Chondrocyte (in vitro differentiated cells): ENCODE measurements around the gene ABL2. TPM values are rescaled to one million over a fixed set of nuclear protein-coding genes. Genes with fewer than 3 reads are reported as not detected.

Experiments used
- DNase-seq: peaks from one replicate; pipeline ENCODE4 v3.0.0; 2021; ENCODE audit warnings: mixed read lengths, low spot score
- H3K27ac Mint-ChIP-seq: one replicate; pipeline ENCODE4 v1.8.0; 2021; ENCODE audit warnings: mild to moderate bottlenecking, moderate library complexity, mixed read lengths; ENCODE audit not compliant: unreplicated experiment
- H3K27me3 Mint-ChIP-seq: 2 replicates; pipeline ENCODE4 v1.8.0; 2021; ENCODE audit warnings: low read depth, mixed read lengths
- H3K36me3 Mint-ChIP-seq: 2 replicates; pipeline ENCODE4 v1.8.0; 2021; ENCODE audit warnings: low read depth, mixed read lengths
- H3K4me1 Mint-ChIP-seq: 2 replicates; pipeline ENCODE4 v1.8.0; 2021; ENCODE audit warnings: low read depth, mild to moderate bottlenecking, mixed read lengths
- H3K4me3 Mint-ChIP-seq: one replicate; pipeline ENCODE4 v1.8.0; 2021; ENCODE audit warnings: mild to moderate bottlenecking, moderate library complexity, mixed read lengths; ENCODE audit not compliant: unreplicated experiment
- H3K9me3 Mint-ChIP-seq: 2 replicates; pipeline ENCODE4 v1.8.0; 2021; ENCODE audit warnings: low read depth, mixed read lengths
- total RNA-seq: library from RNA; stranded (reverse); gene quantifications from 3 replicates; pipeline ENCODE4 v1.2.1, GENCODE V29; 2021
- TF ChIP-seq, protein P1 (sequence below): fragments of 200-600 bp; sonication (generic); IDR thresholded peaks from 2 replicates; pipeline ENCODE4 v1.5.0; 2021; ENCODE audit warnings: antibody characterized with exemption, mild to moderate bottlenecking, moderate library complexity

Gene ABL2
- total RNA-seq, 1 donor from 2014 or later = 23.1 TPM

DNA sequence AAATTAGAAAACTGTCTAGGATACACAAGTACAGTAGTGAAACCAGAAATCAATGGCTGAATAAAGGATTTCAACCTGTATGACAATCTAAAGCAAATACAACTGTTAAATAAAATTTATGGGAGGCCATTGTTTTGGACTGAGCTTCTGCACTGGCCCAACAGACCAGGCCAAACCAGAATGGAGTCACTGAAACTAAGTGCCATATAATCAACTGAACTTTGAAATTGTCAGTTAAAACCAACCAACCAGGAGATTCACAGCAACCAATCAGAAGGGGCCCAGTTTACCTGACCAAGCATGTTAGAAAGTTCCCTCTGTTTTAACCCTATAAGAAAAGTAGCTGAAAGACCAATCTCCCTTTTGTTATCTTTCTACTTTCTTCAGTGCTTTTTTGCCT, 33.6 kb upstream of the ABL2 start:
- no peak for DNase-seq
- Mint-ChIP-seq H3K27me3 (no peaks in the 10 kb centered on the region), H3K4me3 (no peak overlapping the region), H3K4me1 (peaks cover 17% of the 10 kb centered on the region), H3K27ac (no peak overlapping the region), H3K9me3 (no peaks in the 10 kb centered on the region), H3K36me3 (no peaks in the 10 kb centered on the region)
- TF ChIP-seq, protein P1, sequence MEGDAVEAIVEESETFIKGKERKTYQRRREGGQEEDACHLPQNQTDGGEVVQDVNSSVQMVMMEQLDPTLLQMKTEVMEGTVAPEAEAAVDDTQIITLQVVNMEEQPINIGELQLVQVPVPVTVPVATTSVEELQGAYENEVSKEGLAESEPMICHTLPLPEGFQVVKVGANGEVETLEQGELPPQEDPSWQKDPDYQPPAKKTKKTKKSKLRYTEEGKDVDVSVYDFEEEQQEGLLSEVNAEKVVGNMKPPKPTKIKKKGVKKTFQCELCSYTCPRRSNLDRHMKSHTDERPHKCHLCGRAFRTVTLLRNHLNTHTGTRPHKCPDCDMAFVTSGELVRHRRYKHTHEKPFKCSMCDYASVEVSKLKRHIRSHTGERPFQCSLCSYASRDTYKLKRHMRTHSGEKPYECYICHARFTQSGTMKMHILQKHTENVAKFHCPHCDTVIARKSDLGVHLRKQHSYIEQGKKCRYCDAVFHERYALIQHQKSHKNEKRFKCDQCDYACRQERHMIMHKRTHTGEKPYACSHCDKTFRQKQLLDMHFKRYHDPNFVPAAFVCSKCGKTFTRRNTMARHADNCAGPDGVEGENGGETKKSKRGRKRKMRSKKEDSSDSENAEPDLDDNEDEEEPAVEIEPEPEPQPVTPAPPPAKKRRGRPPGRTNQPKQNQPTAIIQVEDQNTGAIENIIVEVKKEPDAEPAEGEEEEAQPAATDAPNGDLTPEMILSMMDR = no peak

DNA sequence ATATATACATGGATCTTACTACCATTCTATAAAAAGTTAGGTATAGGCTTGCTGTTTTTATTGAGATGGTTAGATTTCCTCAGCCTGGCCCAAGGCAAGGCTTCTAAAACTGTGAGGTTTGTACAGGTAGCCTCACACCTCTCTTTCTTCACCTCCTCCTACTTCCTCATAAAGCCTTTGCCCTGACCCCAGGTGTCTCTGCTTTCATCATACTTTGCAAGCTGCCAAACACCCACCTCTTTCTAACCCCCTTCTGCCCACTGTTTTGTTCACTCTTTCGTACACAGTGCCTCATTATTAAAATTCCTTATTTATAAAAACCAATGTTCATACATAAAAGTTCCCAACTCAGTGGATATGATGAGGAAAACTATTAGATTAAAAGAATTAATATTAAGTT, 32.7 kb upstream of the ABL2 start:
- DNase-seq = no peak
- Mint-ChIP-seq H3K27ac (no peak overlapping the region), H3K27me3 (no peaks in the 10 kb centered on the region), H3K36me3 (no peaks in the 10 kb centered on the region), H3K4me3 (no peak overlapping the region), H3K4me1 (peaks cover 17% of the 10 kb centered on the region), H3K9me3 (no peaks in the 10 kb centered on the region)
- TF ChIP-seq, protein P1 = no peak

DNA sequence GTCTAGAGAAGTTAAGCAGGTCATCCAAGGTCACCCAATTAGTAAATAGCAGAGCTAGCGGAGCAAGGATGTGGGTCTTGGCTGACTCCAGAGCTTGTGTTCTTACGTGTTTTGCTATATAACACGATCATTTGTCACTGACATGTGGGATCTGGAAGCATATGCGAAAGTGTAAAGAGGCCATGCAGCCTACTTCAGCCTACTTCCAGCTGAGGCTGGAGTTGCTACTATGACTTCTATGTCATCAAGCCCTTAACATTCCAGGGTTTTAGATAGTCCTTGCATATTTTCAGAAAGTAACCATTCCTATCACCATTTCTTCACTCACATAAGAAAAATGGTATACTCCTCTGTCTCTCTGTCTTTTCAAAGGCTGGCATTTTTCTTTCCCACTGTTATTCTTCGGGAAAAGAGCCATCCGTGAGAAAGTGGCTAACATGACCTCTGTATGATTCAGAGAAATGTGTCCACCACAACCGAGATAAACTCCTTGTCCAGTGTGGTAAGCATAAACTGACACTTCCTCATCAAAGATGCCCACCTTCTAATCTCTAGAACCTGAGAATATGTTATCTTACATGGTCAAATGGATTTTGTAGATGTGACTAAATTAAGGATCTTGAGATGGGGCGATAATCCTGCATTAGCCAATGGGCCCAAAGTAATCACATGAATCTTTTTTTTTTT, 24.0 kb upstream of the ABL2 start:
- Mint-ChIP-seq H3K4me1 (peaks cover 2% of the 10 kb centered on the region), H3K4me3 (no peak overlapping the region), H3K27me3 (no peaks in the 10 kb centered on the region), H3K27ac (no peak overlapping the region), H3K36me3 (no peaks in the 10 kb centered on the region), H3K9me3 (no peaks in the 10 kb centered on the region)
- DNase-seq = no peak
- TF ChIP-seq, protein P1 = no peak

DNA sequence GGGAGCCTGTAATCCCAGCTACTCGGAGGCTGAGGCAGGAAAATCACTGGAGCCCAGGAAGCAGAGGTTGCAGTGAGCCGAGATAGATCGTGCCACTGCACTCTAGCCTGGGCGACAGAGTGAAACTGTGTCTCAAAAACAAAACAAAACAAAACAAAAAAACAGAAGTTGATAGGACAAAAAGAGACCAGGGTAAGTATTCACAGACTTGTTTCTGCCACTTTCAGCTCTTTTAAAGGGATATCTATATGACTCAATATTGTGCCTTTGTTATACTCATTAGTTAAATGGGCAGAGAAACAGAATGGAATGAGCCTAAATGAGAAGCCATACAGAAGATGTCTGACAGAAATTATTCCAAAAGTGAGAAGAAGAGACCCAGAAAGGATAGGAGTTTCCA, 23.1 kb upstream of the ABL2 start:
- H3K4me1 Mint-ChIP-seq = peaks cover 2% of the 10 kb centered on the region
- TF ChIP-seq, protein P1 = no peak
- DNase-seq = no peak
- H3K9me3 Mint-ChIP-seq = no peaks in the 10 kb centered on the region
- H3K36me3 Mint-ChIP-seq = no peaks in the 10 kb centered on the region
- no peak overlapping the region for H3K4me3 Mint-ChIP-seq
- H3K27me3 Mint-ChIP-seq = no peaks in the 10 kb centered on the region
- no peak overlapping the region for H3K27ac Mint-ChIP-seq

DNA sequence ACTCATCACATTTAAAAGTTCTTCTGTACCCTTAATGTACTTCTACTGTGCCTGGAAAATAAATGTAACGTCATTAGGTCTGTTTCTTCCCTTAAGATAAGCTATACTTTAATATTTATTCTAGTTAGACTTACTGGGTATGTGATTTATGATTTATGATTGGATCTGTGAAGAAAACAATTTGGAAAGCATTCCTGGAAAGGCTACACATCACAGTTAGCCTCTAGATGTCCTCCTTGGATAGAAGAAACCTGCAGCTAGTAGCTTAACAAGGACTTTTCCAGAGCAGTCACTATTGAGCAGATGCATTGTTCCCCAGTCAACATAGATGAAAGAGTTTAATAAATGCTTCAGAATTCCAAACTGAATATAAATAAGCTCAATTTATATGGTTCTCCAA, 22.2 kb upstream of the ABL2 start:
- TF ChIP-seq, protein P1 = peak; percentile 80
- DNase-seq = no peak
- Mint-ChIP-seq H3K4me1 (peaks cover 2% of the 10 kb centered on the region), H3K27ac (no peak overlapping the region), H3K36me3 (no peaks in the 10 kb centered on the region), H3K4me3 (no peak overlapping the region), H3K27me3 (no peaks in the 10 kb centered on the region), H3K9me3 (no peaks in the 10 kb centered on the region)
